ENCODE data around the gene CASR.

CASR gene

GRCh38 chr3:122255757-122256439, 72.4 kb downstream of the CASR start:
- Histone ChIP-seq H3K36me3 (ENCODE audit: control insufficient read depth, insufficient read depth, low read length) (no peaks in the 10 kb centered on the region), H3K27ac (ENCODE audit: insufficient read depth, low read depth, low read length, poor library complexity, severe bottlenecking) (no peak overlapping the region), H3K4me3 (ENCODE audit: insufficient read depth, low read depth, low read length) (no peak overlapping the region), H3K4me1 (ENCODE audit: control insufficient read depth, insufficient read depth, low read length) (no peaks in the 10 kb centered on the region), H3K27me3 (ENCODE audit: control insufficient read depth, insufficient read depth, low read length, poor library complexity, severe bottlenecking) (no peaks in the 10 kb centered on the region), H3K9me3 (ENCODE audit: control insufficient read depth, low read length) (no peaks in the 10 kb centered on the region)
- WGBS, 2 experiments = 78 to 100% methylated on average over 1 of the region's 1 CpG

GRCh38 chr3:122257644-122258364, 74.3 kb downstream of the CASR start:
- no peaks in the 10 kb centered on the region for H3K27me3 ChIP-seq (ENCODE audit: control insufficient read depth, insufficient read depth, low read length, poor library complexity, severe bottlenecking)
- WGBS, 2 experiments = 86 to 97% methylated on average over 5 to 7 of the region's 7 CpGs
- H3K9me3 ChIP-seq (ENCODE audit: control insufficient read depth, low read length) = no peaks in the 10 kb centered on the region
- H3K27ac ChIP-seq (ENCODE audit: insufficient read depth, low read depth, low read length, poor library complexity, severe bottlenecking) = no peak overlapping the region
- no peak overlapping the region for H3K4me3 ChIP-seq (ENCODE audit: insufficient read depth, low read depth, low read length)
- no peaks in the 10 kb centered on the region for H3K4me1 ChIP-seq (ENCODE audit: control insufficient read depth, insufficient read depth, low read length)
- H3K36me3 ChIP-seq (ENCODE audit: control insufficient read depth, insufficient read depth, low read length) = no peaks in the 10 kb centered on the region

GRCh38 chr3:122258757-122259371, 75.4 kb downstream of the CASR start:
- Histone ChIP-seq H3K36me3 (ENCODE audit: control insufficient read depth, insufficient read depth, low read length) (no peaks in the 10 kb centered on the region), H3K4me1 (ENCODE audit: control insufficient read depth, insufficient read depth, low read length) (no peaks in the 10 kb centered on the region), H3K27me3 (ENCODE audit: control insufficient read depth, insufficient read depth, low read length, poor library complexity, severe bottlenecking) (no peaks in the 10 kb centered on the region), H3K27ac (ENCODE audit: insufficient read depth, low read depth, low read length, poor library complexity, severe bottlenecking) (no peak overlapping the region), H3K9me3 (ENCODE audit: control insufficient read depth, low read length) (no peaks in the 10 kb centered on the region), H3K4me3 (ENCODE audit: insufficient read depth, low read depth, low read length) (no peak overlapping the region)
- WGBS, 2 experiments = 13 to 17% methylated on average over 5 to 6 of the region's 7 CpGs

GRCh38 chr3:122260206-122260605, 76.7 kb downstream of the CASR start:
- 81% methylated on average over 2 of the region's 2 CpGs for WGBS, 2 experiments
- H3K27me3 ChIP-seq (ENCODE audit: control insufficient read depth, insufficient read depth, low read length, poor library complexity, severe bottlenecking) = no peaks in the 10 kb centered on the region
- no peak overlapping the region for H3K27ac ChIP-seq (ENCODE audit: insufficient read depth, low read depth, low read length, poor library complexity, severe bottlenecking)
- no peak overlapping the region for H3K4me3 ChIP-seq (ENCODE audit: insufficient read depth, low read depth, low read length)
- H3K36me3 ChIP-seq (ENCODE audit: control insufficient read depth, insufficient read depth, low read length) = no peaks in the 10 kb centered on the region
- H3K9me3 ChIP-seq (ENCODE audit: control insufficient read depth, low read length) = no peaks in the 10 kb centered on the region
- no peaks in the 10 kb centered on the region for H3K4me1 ChIP-seq (ENCODE audit: control insufficient read depth, insufficient read depth, low read length)

GRCh38 chr3:122263058-122263457, 79.6 kb downstream of the CASR start:
- 90 to 96% methylated on average over 2 of the region's 2 CpGs for WGBS, 2 experiments
- no peaks in the 10 kb centered on the region for H3K36me3 ChIP-seq (ENCODE audit: control insufficient read depth, insufficient read depth, low read length)
- H3K9me3 ChIP-seq (ENCODE audit: control insufficient read depth, low read length) = no peaks in the 10 kb centered on the region
- no peak overlapping the region for H3K4me3 ChIP-seq (ENCODE audit: insufficient read depth, low read depth, low read length)
- no peak overlapping the region for H3K27ac ChIP-seq (ENCODE audit: insufficient read depth, low read depth, low read length, poor library complexity, severe bottlenecking)
- H3K27me3 ChIP-seq (ENCODE audit: control insufficient read depth, insufficient read depth, low read length, poor library complexity, severe bottlenecking) = no peaks in the 10 kb centered on the region
- no peaks in the 10 kb centered on the region for H3K4me1 ChIP-seq (ENCODE audit: control insufficient read depth, insufficient read depth, low read length)

- Histone ChIP-seq H3K4me3 (ENCODE audit: insufficient read depth, low read depth, low read length) (no peak overlapping the region), H3K27me3 (ENCODE audit: control insufficient read depth, insufficient read depth, low read length, poor library complexity, severe bottlenecking) (no peaks in the 10 kb centered on the region), H3K4me1 (ENCODE audit: control insufficient read depth, insufficient read depth, low read length) (no peaks in the 10 kb centered on the region), H3K27ac (ENCODE audit: insufficient read depth, low read depth, low read length, poor library complexity, severe bottlenecking) (no peak overlapping the region), H3K9me3 (ENCODE audit: control insufficient read depth, low read length) (no peaks in the 10 kb centered on the region), H3K36me3 (ENCODE audit: control insufficient read depth, insufficient read depth, low read length) (no peaks in the 10 kb centered on the region)
These were observed 80.6 kb downstream of the CASR start for GRCh38 chr3:122263974-122264588.

GRCh38 chr3:122265957-122266356, 82.5 kb downstream of the CASR start:
- no peaks in the 10 kb centered on the region for H3K27me3 ChIP-seq (ENCODE audit: control insufficient read depth, insufficient read depth, low read length, poor library complexity, severe bottlenecking)
- no peaks in the 10 kb centered on the region for H3K4me1 ChIP-seq (ENCODE audit: control insufficient read depth, insufficient read depth, low read length)
- H3K4me3 ChIP-seq (ENCODE audit: insufficient read depth, low read depth, low read length) = no peak overlapping the region
- no peaks in the 10 kb centered on the region for H3K36me3 ChIP-seq (ENCODE audit: control insufficient read depth, insufficient read depth, low read length)
- WGBS, 2 experiments = 88 to 92% methylated on average over 3 of the region's 3 CpGs
- no peak overlapping the region for H3K27ac ChIP-seq (ENCODE audit: insufficient read depth, low read depth, low read length, poor library complexity, severe bottlenecking)
- no peaks in the 10 kb centered on the region for H3K9me3 ChIP-seq (ENCODE audit: control insufficient read depth, low read length)

- WGBS, 2 experiments = 92 to 93% methylated on average over 1 of the region's 1 CpG
- H3K27ac ChIP-seq (ENCODE audit: insufficient read depth, low read depth, low read length, poor library complexity, severe bottlenecking) = no peak overlapping the region
These were observed 85.0 kb downstream of the CASR start for GRCh38 chr3:122268257-122269024.

GRCh38 chr3:122269045-122269444, 85.6 kb downstream of the CASR start:
- Histone ChIP-seq H3K4me3 (ENCODE audit: insufficient read depth, low read depth, low read length) (no peak overlapping the region), H3K27me3 (ENCODE audit: control insufficient read depth, insufficient read depth, low read length, poor library complexity, severe bottlenecking) (no peaks in the 10 kb centered on the region), H3K36me3 (ENCODE audit: control insufficient read depth, insufficient read depth, low read length) (no peaks in the 10 kb centered on the region), H3K4me1 (ENCODE audit: control insufficient read depth, insufficient read depth, low read length) (no peaks in the 10 kb centered on the region), H3K27ac (ENCODE audit: insufficient read depth, low read depth, low read length, poor library complexity, severe bottlenecking) (no peak overlapping the region), H3K9me3 (ENCODE audit: control insufficient read depth, low read length) (no peaks in the 10 kb centered on the region)
- 95 to 97% methylated on average over 2 of the region's 2 CpGs for WGBS, 2 experiments

More at GRCh38 chr3:122268257-122269024, 85.0 kb downstream of the CASR start:
- Histone ChIP-seq H3K4me3 (ENCODE audit: insufficient read depth, low read depth, low read length) (no peak overlapping the region), H3K27me3 (ENCODE audit: control insufficient read depth, insufficient read depth, low read length, poor library complexity, severe bottlenecking) (no peaks in the 10 kb centered on the region), H3K4me1 (ENCODE audit: control insufficient read depth, insufficient read depth, low read length) (no peaks in the 10 kb centered on the region), H3K9me3 (ENCODE audit: control insufficient read depth, low read length) (no peaks in the 10 kb centered on the region), H3K36me3 (ENCODE audit: control insufficient read depth, insufficient read depth, low read length) (no peaks in the 10 kb centered on the region)
